GM12874 (cell line): ENCODE measurements around the gene EIF4G3.

Source experiments
- TF ChIP-seq, protein P1 (sequence below): IDR thresholded peaks from 2 replicates; pipeline ENCODE4 v1.5.1; 2011; ENCODE audit warnings: low read depth, mild to moderate bottlenecking, control low read depth, low read length, moderate library complexity; ENCODE audit not compliant: insufficient read depth

Gene EIF4G3

DNA sequence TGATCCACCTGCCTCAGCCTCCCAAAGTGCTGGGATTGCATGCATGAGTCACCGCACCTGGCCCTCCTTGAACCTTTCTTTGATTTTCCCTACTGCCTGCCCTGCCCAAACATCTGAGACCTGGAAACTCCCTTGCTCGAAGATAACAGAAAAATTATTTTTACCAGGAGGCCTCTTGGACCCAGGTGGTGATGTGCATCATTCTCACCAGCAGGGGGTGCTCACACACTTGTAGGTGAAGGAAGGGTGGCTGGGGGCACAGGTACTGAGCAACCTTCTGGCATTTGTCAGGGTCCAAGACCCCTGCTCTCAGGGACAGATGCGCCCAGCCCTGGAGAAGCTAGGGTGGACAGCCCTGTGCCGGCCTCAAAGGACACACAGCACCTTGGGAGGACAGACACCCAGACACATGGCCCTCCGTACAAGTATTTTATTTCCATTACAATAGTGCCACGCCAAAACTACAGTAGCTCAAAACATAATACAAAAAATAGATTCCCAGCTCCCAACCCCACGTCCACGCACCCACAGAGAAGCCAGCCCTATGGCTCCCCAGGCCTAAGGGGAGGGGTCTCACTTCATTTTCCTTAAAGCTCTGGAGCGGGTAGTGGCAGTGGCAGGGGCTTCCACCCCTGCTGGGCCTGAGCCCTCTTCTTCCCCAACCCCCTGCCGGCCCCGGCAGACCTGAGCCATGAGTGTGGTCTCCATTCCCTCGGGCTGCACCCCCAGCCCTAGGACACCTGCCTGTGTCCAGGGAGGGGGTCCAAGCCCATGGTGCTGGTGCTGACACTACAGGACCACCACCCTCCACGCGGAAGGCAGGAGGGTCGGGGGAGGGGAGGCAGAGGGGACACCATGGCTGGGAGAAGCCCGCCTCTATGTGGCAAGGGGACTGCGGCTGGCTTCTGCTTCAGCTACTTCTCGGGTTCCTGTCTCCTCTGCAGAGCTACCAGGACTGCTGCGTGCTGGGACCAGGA, 40.4 kb upstream of the EIF4G3 start:
- TF ChIP-seq, protein P1, sequence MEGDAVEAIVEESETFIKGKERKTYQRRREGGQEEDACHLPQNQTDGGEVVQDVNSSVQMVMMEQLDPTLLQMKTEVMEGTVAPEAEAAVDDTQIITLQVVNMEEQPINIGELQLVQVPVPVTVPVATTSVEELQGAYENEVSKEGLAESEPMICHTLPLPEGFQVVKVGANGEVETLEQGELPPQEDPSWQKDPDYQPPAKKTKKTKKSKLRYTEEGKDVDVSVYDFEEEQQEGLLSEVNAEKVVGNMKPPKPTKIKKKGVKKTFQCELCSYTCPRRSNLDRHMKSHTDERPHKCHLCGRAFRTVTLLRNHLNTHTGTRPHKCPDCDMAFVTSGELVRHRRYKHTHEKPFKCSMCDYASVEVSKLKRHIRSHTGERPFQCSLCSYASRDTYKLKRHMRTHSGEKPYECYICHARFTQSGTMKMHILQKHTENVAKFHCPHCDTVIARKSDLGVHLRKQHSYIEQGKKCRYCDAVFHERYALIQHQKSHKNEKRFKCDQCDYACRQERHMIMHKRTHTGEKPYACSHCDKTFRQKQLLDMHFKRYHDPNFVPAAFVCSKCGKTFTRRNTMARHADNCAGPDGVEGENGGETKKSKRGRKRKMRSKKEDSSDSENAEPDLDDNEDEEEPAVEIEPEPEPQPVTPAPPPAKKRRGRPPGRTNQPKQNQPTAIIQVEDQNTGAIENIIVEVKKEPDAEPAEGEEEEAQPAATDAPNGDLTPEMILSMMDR: peak; percentile 81

DNA sequence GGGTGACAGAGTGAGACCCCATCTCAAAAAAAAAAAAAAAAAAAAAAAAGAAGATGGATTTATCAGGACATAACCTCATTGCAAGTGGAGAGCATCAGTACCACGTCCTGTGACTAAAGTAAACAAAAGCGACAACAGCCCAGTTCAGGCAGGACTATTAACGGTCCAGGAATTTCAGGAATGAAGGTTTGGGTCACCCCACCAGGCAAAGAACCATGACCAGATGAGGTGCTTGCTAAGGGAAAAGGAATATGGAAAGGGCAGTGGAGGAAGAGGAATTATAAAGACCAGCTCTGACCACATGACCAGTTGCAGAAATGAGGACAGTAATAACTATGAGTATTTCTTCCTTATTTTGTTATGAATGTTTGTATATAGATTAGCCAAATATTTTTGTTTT, 35.4 kb upstream of the EIF4G3 start:
- TF ChIP-seq, protein P1: no peak

DNA sequence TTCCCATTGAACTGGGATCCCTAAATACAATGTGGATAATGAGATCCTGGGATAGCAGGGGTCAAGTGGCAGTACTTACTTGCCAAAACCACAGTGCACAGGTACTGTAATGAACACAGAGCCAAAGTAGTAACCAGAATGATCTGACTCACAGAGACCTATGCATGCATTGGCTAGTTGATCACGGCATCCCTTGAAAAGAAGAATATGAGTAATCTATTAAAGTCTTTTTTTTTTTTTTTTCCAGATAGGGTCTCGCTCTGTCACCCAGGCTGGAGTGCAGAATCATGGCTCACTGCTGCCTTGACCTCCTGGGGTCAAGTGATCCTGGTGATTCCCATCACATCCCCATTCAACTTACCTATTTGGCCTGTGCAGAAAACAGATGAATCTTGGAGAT, 29.4 kb upstream of the EIF4G3 start:
- TF ChIP-seq, protein P1: no peak

DNA sequence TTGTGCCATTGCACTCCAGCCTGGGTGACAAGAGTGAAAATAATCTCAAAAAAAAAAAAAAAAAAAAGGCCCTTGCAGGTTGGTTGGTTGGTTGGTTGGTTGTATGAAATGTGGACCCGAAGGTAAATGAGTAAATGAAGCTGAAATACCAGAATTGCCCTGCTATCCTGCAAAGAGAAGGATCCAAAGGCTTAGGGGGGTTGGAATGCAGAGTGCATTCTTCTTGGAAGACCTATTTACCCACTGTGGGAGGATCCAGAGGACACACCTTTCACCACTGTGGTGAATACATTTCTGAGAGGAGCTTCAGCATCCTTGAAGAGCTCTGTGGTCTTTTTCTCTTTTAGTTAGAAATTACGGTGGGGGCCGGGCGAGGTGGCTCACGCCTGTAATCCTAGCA, 28.7 kb upstream of the EIF4G3 start:
- TF ChIP-seq, protein P1: no peak

DNA sequence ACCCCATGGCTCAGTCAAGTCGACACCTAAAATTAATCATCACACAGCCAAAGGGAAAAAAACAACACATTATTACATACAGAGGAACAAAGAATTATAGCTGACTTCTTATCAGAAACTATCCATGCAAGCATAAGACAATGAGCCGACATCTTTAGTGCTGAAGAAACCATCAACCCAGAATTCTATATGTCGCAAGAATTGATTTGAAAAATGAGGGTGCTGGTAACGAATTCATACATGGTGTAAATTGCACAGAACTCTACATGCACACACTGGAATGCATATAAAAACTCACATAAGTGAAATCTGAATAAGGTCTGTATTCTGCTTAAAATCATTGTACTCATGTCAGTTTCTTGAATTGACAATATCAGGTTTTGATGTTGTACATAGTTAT, 25.0 kb upstream of the EIF4G3 start:
- TF ChIP-seq, protein P1: no peak

DNA sequence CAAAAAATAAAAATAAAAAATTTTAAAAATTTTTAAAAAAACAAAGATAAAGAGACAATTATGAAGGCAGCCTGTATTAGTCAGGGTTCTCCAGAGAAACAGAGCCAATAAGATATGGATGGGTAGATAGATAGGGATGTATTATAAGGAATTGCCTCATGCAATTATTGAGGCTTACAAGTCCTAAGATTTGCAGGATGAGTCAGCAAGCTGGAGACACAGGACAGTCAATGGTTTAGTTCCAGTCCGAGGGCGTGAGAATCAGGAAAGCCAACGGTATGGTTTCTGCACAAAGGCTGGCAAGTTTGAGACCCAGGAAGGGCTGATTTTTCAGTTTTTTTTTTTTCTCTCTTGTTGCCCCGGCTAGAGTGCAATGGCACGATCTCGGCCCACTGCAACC, 24.1 kb upstream of the EIF4G3 start:
- TF ChIP-seq, protein P1: no peak

DNA sequence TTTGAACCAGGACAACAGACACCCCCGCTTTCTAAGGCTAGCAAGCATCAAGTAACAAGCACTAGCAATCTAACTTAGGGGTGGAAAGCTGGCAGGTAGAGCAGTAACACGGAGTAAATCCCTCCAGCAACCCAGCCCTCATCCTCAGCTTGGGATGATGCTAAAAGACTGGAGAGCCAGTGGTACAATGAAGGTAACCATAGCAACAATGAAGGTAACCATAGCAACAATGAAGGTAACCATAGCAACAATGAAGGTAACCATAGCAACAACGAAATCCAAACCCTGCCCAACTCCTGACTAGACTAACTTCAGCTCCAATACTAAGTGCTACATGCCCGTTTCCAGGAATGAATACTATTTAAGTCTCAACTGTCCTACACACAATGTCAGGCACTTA, 22.2 kb upstream of the EIF4G3 start:
- TF ChIP-seq, protein P1: no peak
